T-cell (primary cell): ENCODE results near the gene TLE2. TPM values are rescaled to one million over a fixed set of nuclear protein-coding genes. Genes with fewer than 3 reads are reported as not detected.
A peak's percentile ranks its signal among the peaks of the same experiment; 100 is the strongest.

Source experiments
- ATAC-seq, 4 experiments: fragments of 200-7000 bp in 3 of 4; fragments of 150-1000 bp in 1 of 4; cut with Tn5 transposase; replicated peaks in 1 of 4; 1 replicate in 3 of 4; 2 replicates in 1 of 4; pipeline ENCODE4 v1.10.0; 2021; ENCODE audit warnings: moderate library complexity in 3 of 4, mild to moderate bottlenecking in 2 of 4, moderate number of reproducible peaks in 1 of 4
- CTCF ChIA-PET, 2 donors: fragments of 300-600 bp; sonication (Branson Sonifier 250); formaldehyde crosslinking; loops; one replicate each; lab custom pipeline; 2022; ENCODE audit warnings: antibody characterized with exemption in 2 of 2; lab: Charles Lee
- POLR2A ChIA-PET, 2 donors: fragments of 300-600 bp; sonication (Branson Sonifier 250); formaldehyde crosslinking; loops; one replicate each; lab custom pipeline; 2022; ENCODE audit warnings: antibody characterized with exemption in 2 of 2; lab: Charles Lee
- DNase-seq, 35 experiments: peaks; one replicate each; pipeline versions ENCODE4 v3.0.0 to v3.0.0-alpha.2; 2013 to 2023
- H3K27ac ChIP-seq: one replicate; pipeline ENCODE4 v1.5.1; 2013; ENCODE audit warnings: low read length
- H3K27me3 ChIP-seq, 2 experiments: replicated peaks in 1 of 2; 1 replicate in 1 of 2; 2 replicates in 1 of 2; pipeline versions ENCODE4 v1.6.1 to v1.7.0; 2013; ENCODE audit warnings: low read length in 1 of 2, mixed read lengths in 1 of 2; ENCODE audit not compliant: control insufficient read depth in 2 of 2, insufficient read depth in 2 of 2; ENCODE audit errors: extremely low read depth in 1 of 2
- H3K36me3 ChIP-seq, 2 donors: 1 replicate in 1 of 2; 2 replicates in 1 of 2; pipeline versions ENCODE4 v1.6.1 to v1.7.0; 2013; ENCODE audit warnings: low read length in 1 of 2; ENCODE audit not compliant: control insufficient read depth in 2 of 2, insufficient read depth in 1 of 2; ENCODE audit errors: extremely low read depth in 1 of 2
- H3K4me1 ChIP-seq, 2 experiments: 1 replicate in 1 of 2; 2 replicates in 1 of 2; pipeline versions ENCODE4 v1.6.1 to v1.7.0; 2013; ENCODE audit warnings: low read length in 2 of 2, mixed read lengths in 1 of 2; ENCODE audit not compliant: insufficient read depth in 2 of 2, control insufficient read depth in 1 of 2; ENCODE audit errors: extremely low read depth in 1 of 2
- H3K4me3 ChIP-seq, 2 donors: 1 replicate in 1 of 2; 2 replicates in 1 of 2; pipeline versions ENCODE4 v1.5.1 to v1.7.0; 2013; ENCODE audit warnings: mild to moderate bottlenecking in 2 of 2, low read length in 1 of 2, moderate library complexity in 1 of 2; ENCODE audit not compliant: control insufficient read depth in 1 of 2; ENCODE audit errors: extremely low read depth in 1 of 2
- H3K9me3 ChIP-seq: 2 replicates; pipeline ENCODE4 v1.7.0; 2013
- H3K27ac Mint-ChIP-seq, 2 donors: one replicate each; pipeline ENCODE4 v1.8.0; 2020 to 2021; ENCODE audit warnings: mild to moderate bottlenecking in 2 of 2, mixed read lengths in 2 of 2
- H3K27me3 Mint-ChIP-seq, 2 donors: one replicate each; pipeline ENCODE4 v1.8.0; 2021 to 2022; ENCODE audit warnings: mixed read lengths in 2 of 2
- H3K36me3 Mint-ChIP-seq: one replicate; pipeline ENCODE4 v1.8.0; 2021; ENCODE audit warnings: mixed read lengths
- H3K4me1 Mint-ChIP-seq, 3 donors: one replicate each; pipeline ENCODE4 v1.8.0; 2020 to 2022; ENCODE audit warnings: mixed read lengths in 3 of 3, mild to moderate bottlenecking in 1 of 3
- H3K4me3 Mint-ChIP-seq, 3 donors: one replicate each; pipeline ENCODE4 v1.8.0; 2020 to 2022; ENCODE audit warnings: mild to moderate bottlenecking in 3 of 3, mixed read lengths in 3 of 3, moderate library complexity in 3 of 3
- H3K9me3 Mint-ChIP-seq, 3 donors: one replicate each; pipeline ENCODE4 v1.8.0; 2020 to 2022; ENCODE audit warnings: mixed read lengths in 3 of 3
- whole genome bisulfite sequencing: methylation state at CpG from one replicate; pipeline ENCODE4 v1.1.5; 2013; ENCODE audit warnings: missing lambda C conversion rate; ENCODE audit not compliant: insufficient coverage; 5-methylcytosine and 5-hydroxymethylcytosine counted together
- total RNA-seq, 35 experiments: library from RNA in 6 of 35; stranded (reverse) in 6 of 35; fragments of 120-200 nt in 1 of 35; gene quantifications; one replicate each; pipeline versions ENCODE4 v1.2.1 to v1.2.4 and lab custom pipeline; 2013 to 2026

The TLE2 gene
- total RNA-seq (10 to 100 TPM; 16.7 to 29.7 (median 21.5) TPM), total RNA-seq (lab: John Stamatoyannopoulos, UW) (3.5 to 20.1 (median 14.8) reads per million in 29 experiments)
- 13.8 TPM for total RNA-seq (2013)

GRCh38 chr19:3029065-3029923 lies at the start of gene TLE2:
Gene TLE2, minus strand, starts transcription at chr19:3029280. Its CDS starts 376 bp downstream, at chr19:3028904.
- H3K27ac ChIP-seq: no peak within 1 kb of the TSS
- H3K27ac Mint-ChIP-seq: peak within 1 kb of the TSS; percentile 39 to 74
- H3K4me1 ChIP-seq: peaks cover 13 to 39% of the 10 kb centered on the region in 2 experiments
- ChIA-PET CTCF (no interaction called here), POLR2A (no interaction called here)
- under 1% methylated on average over 51 of the region's 85 CpGs for WGBS
- peaks cover 0 to 29% of the 10 kb centered on the region in 2 experiments for H3K27me3 ChIP-seq
- H3K4me1 Mint-ChIP-seq: peaks cover 34 to 41% (median 38%) of the 10 kb centered on the region in 3 donors
- H3K9me3 Mint-ChIP-seq: no peaks in the 10 kb centered on the region
- peak within 1 kb of the TSS; percentile 64 for H3K4me3 ChIP-seq
- H3K9me3 ChIP-seq: no peaks in the 10 kb centered on the region
- no peaks in the 10 kb centered on the region for H3K36me3 Mint-ChIP-seq
- H3K27me3 Mint-ChIP-seq: peaks cover 0 to 8% of the 10 kb centered on the region in 2 donors
- no peaks in the 10 kb centered on the region for H3K36me3 ChIP-seq
- ATAC-seq (peak; percentile 60 to 76 (median 69)), DNase-seq (peak in 2 of 35 experiments; percentile 13 to 56)
- peak within 1 kb of the TSS; percentile 74 to 76 (median 74) for H3K4me3 Mint-ChIP-seq

- CTCF ChIA-PET: interaction anchor here (0.5 to 1.8 kb wide), 5 partner anchors 28 to 55 kb away, joined by 3 to 17 read pairs (median 5); no protein-coding TSS in a partner anchor
- H3K4me3 Mint-ChIP-seq: peak overlapping the region in 1 of 3 donors; percentile 43
- no peaks in the 10 kb centered on the region for H3K27me3 Mint-ChIP-seq
- POLR2A ChIA-PET: no interaction called here
- WGBS: 27% methylated on average over 27 of the region's 41 CpGs
- H3K4me1 Mint-ChIP-seq: peaks cover 6 to 7% (median 7%) of the 10 kb centered on the region in 3 donors
- H3K27ac Mint-ChIP-seq: no peak overlapping the region
- H3K9me3 ChIP-seq: no peaks in the 10 kb centered on the region
- H3K36me3 Mint-ChIP-seq: no peaks in the 10 kb centered on the region
- peak overlapping the region in 1 of 2 donors; percentile 6 for H3K4me3 ChIP-seq
- H3K27ac ChIP-seq: no peak overlapping the region
- peak; percentile 38 to 89 (median 71) for DNase-seq
- H3K9me3 Mint-ChIP-seq: no peaks in the 10 kb centered on the region
- H3K27me3 ChIP-seq: peaks cover 0 to 17% of the 10 kb centered on the region in 2 experiments
- no peaks in the 10 kb centered on the region for H3K36me3 ChIP-seq
- H3K4me1 ChIP-seq: peaks cover 2 to 11% of the 10 kb centered on the region in 2 experiments
- ATAC-seq: peak; percentile 94 to 97 (median 96)
Observed at GRCh38 chr19:3075605-3076431, 46.7 kb upstream of the TLE2 start.

DNA sequence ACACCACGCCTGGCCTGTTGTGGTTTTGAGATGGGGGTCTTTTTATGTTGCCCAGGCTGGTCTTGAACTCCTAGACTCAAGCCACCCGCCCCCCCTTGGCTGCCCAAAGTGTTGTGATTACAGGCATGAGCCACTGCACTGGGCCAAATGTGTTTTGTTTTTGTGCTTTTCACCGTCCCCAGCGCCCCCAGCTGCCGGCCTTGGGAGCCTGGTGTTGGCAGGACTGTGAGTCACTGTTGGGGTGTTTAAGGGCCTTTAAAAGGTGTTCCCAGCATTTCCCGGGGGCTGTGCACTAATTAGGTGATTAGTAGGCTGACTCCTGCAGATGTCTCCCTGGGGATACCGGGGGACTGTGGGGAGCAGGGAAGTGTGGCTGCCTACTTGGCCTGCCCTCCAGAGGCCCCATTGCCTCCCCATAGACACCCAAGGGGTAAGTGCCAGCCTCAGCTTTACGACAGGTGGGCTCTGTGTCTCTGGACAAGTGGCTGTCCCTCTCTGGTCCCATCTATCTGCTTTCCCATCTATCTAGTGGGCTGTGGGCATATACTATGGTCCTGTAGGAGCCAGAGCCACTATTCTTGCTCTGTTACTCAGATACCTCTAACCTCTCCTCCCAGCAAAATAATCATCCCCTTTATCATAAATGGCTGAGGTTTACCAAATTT lies 45.0 kb upstream of the TLE2 start:
- CTCF ChIA-PET: interaction anchor here (0.6 to 0.7 kb wide), 2 partner anchors 106 to 356 kb away, joined by 3 to 6 read pairs; no protein-coding TSS in a partner anchor
- Histone ChIP-seq H3K4me3 (no peak overlapping the region), H3K9me3 (no peaks in the 10 kb centered on the region), H3K27ac (no peak overlapping the region), H3K27me3 (peaks cover 0 to 17% of the 10 kb centered on the region in 2 experiments), H3K36me3 (no peaks in the 10 kb centered on the region), H3K4me1 (peaks cover 2 to 11% of the 10 kb centered on the region in 2 experiments)
- DNase-seq: no peak
- no peaks in the 10 kb centered on the region for H3K27me3 Mint-ChIP-seq
- no peaks in the 10 kb centered on the region for H3K36me3 Mint-ChIP-seq
- POLR2A ChIA-PET: interaction anchor here in 1 of 2 donors (0.6 kb wide), 1 partner anchor 19 kb away, joined by 3 read pairs; no protein-coding TSS in a partner anchor
- H3K9me3 Mint-ChIP-seq: no peaks in the 10 kb centered on the region
- H3K4me3 Mint-ChIP-seq: no peak overlapping the region
- H3K27ac Mint-ChIP-seq: no peak overlapping the region
- WGBS: 88% methylated on average over 6 of the region's 8 CpGs
- H3K4me1 Mint-ChIP-seq: peaks cover 6 to 9% (median 7%) of the 10 kb centered on the region in 3 donors
- ATAC-seq: no peak

DNA sequence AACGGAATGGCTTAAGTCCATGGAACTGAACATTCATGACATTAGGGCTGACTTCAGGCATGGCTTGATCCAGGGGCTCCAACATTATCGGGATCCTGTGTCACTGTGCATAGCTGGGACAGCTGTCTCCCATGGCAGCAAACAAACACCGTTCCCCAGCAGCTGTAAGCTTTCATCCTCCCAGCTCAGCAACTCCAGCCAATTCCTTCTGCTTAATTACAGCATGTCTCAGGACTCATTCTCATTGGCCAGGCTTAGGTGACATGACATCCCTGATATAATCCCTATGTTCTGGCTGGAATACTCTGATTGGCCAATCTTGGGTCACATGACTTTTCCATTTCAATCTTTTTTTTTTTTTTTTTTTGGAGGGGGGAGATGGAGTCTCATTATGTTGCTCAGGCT lies 44.1 kb upstream of the TLE2 start:
- POLR2A ChIA-PET: no interaction called here
- H3K36me3 Mint-ChIP-seq: no peaks in the 10 kb centered on the region
- Histone ChIP-seq H3K4me1 (peaks cover 2 to 11% of the 10 kb centered on the region in 2 experiments), H3K4me3 (no peak overlapping the region), H3K27me3 (peaks cover 0 to 17% of the 10 kb centered on the region in 2 experiments), H3K27ac (no peak overlapping the region), H3K9me3 (no peaks in the 10 kb centered on the region), H3K36me3 (no peaks in the 10 kb centered on the region)
- no peak for DNase-seq
- CTCF ChIA-PET: interaction anchor here (0.6 to 1.4 kb wide), 3 partner anchors 31 to 357 kb away, joined by 3 to 8 read pairs (median 6); no protein-coding TSS in a partner anchor
- no peak for ATAC-seq
- 65% methylated on average over 3 of the region's 3 CpGs for WGBS
- H3K4me3 Mint-ChIP-seq: no peak overlapping the region
- no peaks in the 10 kb centered on the region for H3K27me3 Mint-ChIP-seq
- H3K9me3 Mint-ChIP-seq: no peaks in the 10 kb centered on the region
- H3K4me1 Mint-ChIP-seq: peaks cover 6 to 9% (median 7%) of the 10 kb centered on the region in 3 donors
- H3K27ac Mint-ChIP-seq: no peak overlapping the region

DNA sequence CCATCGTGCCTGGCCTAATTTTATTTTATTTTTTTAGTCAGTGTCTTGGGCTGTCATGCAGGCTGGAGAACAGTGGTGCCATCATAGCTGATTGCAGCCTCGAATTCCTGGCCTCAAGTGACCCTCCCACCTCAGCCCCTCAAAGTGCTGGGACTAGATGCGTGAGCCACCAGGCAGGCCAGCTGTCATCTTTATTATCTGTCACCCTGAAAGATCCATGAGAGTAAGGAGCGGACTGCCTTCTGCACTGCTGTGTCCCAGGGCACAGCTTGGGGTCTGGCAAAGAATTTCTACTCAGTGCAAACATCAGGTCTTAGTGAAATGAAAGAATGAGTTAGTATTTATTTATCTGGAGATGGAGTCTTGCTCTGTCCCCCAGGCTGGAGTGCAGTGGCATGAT lies 42.7 kb upstream of the TLE2 start:
- CTCF ChIA-PET: no interaction called here
- H3K36me3 Mint-ChIP-seq: no peaks in the 10 kb centered on the region
- H3K4me1 Mint-ChIP-seq: peaks cover 6 to 13% (median 7%) of the 10 kb centered on the region in 3 donors
- POLR2A ChIA-PET: no interaction called here
- Histone ChIP-seq H3K27ac (no peak overlapping the region), H3K9me3 (no peaks in the 10 kb centered on the region), H3K4me3 (no peak overlapping the region), H3K4me1 (peaks cover 2 to 11% of the 10 kb centered on the region in 2 experiments), H3K36me3 (no peaks in the 10 kb centered on the region), H3K27me3 (peaks cover 0 to 16% of the 10 kb centered on the region in 2 experiments)
- no peak overlapping the region for H3K4me3 Mint-ChIP-seq
- WGBS: 86% methylated on average over 4 of the region's 4 CpGs
- no peak overlapping the region for H3K27ac Mint-ChIP-seq
- DNase-seq (no peak), ATAC-seq (no peak)
- H3K9me3 Mint-ChIP-seq: no peaks in the 10 kb centered on the region
- no peaks in the 10 kb centered on the region for H3K27me3 Mint-ChIP-seq
